ENCODE results near the gene AAMDC. TPM values are rescaled to one million over a fixed set of nuclear protein-coding genes. Genes with fewer than 3 reads are reported as not detected.
"Not testable (repeated sequence)": the region's sequence is repeated elsewhere in the genome, so short reads cannot be mapped to it uniquely, and the experiment has no call there.

The AAMDC gene
- total RNA-seq, 3 donors from 2014 or later (not counting 1 experiment from before 2014, with no cell fraction given), result 4.8 to 5.7 (median 5.4) TPM

DNA sequence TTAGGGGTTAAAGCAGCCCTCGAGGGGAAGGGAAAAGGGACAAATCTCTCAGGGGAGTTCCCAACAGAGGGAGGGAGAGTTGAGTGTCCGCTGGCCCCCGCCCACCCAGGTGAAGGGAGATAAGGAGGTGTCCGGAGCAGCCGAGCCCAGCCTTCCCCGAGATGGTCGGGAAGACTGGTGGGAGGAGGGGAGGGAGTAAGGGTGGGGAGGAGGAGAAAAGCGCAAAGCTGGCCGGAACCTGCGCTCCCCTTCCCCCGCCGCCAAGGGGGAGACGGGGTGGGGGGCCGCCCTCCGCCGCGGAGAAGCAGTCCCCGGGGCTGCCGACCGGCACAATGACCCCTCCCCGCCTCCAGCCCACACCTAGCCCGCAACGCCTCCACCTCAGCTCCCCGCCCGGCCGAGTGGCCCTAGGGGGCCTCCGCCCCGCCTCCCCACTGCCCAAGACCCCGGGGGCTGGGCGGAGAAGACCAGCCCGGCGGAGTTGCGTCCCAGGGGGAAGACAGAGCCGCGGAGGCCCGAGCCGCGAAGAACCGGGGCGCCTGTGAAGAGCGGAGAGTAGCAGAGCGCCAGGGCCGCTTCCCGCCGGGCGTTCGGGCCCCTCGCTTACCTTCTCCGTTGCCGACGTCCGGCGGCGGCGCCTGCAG lies 901 bp upstream of the AAMDC start:
- Mint-ChIP-seq H3K36me3 (no peaks in the 10 kb centered on the region), H3K4me3 (peak overlapping the region; percentile 100), H3K4me1 (peaks cover 43 to 51% of the 10 kb centered on the region in 2 donors), H3K9me3 (no peaks in the 10 kb centered on the region), H3K27me3 (ENCODE audit: low read depth in 2 of 2) (no peaks in the 10 kb centered on the region), H3K27ac (peak overlapping the region; percentile 92)
- Histone ChIP-seq H3K4me1 (ENCODE audit: control insufficient read depth, insufficient read depth, low read length) (peaks cover 13% of the 10 kb centered on the region), H3K36me3 (ENCODE audit: control insufficient read depth, insufficient read depth, low read length) (no peaks in the 10 kb centered on the region), H3K27me3 (ENCODE audit: control insufficient read depth, insufficient read depth, low read length) (no peaks in the 10 kb centered on the region), H3K4me3 (ENCODE audit: low read length) (peak overlapping the region; percentile 97), H3K27ac (ENCODE audit: low read length) (peak overlapping the region; percentile 94), H3K9me3 (ENCODE audit: control insufficient read depth, insufficient read depth, low read length) (peaks cover under 1% of the 10 kb centered on the region)
- TF ChIP-seq CTCF (IDR thresholded peaks at IDR 0.05), result no peak
- under 1% methylated on average over 55 of the region's 55 CpGs for WGBS (ENCODE audit: insufficient coverage)
- intact Hi-C loops (cut with micrococcal nuclease), result loop anchor here (1.0 kb wide), 1 partner anchor 174 kb away; the partner anchor contains the start of gene INTS4
- peak; percentile 45 to 60 for DNase-seq
- peak; percentile 1 to 4 (median 3) for ATAC-seq

- no peak for ATAC-seq
- no peaks in the 10 kb centered on the region for H3K27me3 ChIP-seq (ENCODE audit: control insufficient read depth, insufficient read depth, low read length)
- peaks cover 13% of the 10 kb centered on the region for H3K4me1 ChIP-seq (ENCODE audit: control insufficient read depth, insufficient read depth, low read length)
- Mint-ChIP-seq H3K4me3 (peak overlapping the region; percentile 100), H3K9me3 (no peaks in the 10 kb centered on the region), H3K4me1 (peaks cover 37 to 43% of the 10 kb centered on the region in 2 donors), H3K27ac (peak overlapping the region; percentile 92), H3K27me3 (ENCODE audit: low read depth in 2 of 2) (no peaks in the 10 kb centered on the region), H3K36me3 (no peaks in the 10 kb centered on the region)
- no peak for TF ChIP-seq CTCF (IDR thresholded peaks at IDR 0.05)
- H3K27ac ChIP-seq (ENCODE audit: low read length), result no peak overlapping the region
- peak overlapping the region; percentile 97 for H3K4me3 ChIP-seq (ENCODE audit: low read length)
- H3K36me3 ChIP-seq (ENCODE audit: control insufficient read depth, insufficient read depth, low read length), result no peaks in the 10 kb centered on the region
- WGBS (ENCODE audit: insufficient coverage), result 2% methylated on average over 16 of the region's 16 CpGs
- intact Hi-C loops (cut with micrococcal nuclease), result no loop called here
- no peaks in the 10 kb centered on the region for H3K9me3 ChIP-seq (ENCODE audit: control insufficient read depth, insufficient read depth, low read length)
- DNase-seq, result peak in 1 of 2 donors; percentile 38
Observed at GRCh38 chr11:77821349-77821851, 456 bp downstream of the AAMDC start.

DNA sequence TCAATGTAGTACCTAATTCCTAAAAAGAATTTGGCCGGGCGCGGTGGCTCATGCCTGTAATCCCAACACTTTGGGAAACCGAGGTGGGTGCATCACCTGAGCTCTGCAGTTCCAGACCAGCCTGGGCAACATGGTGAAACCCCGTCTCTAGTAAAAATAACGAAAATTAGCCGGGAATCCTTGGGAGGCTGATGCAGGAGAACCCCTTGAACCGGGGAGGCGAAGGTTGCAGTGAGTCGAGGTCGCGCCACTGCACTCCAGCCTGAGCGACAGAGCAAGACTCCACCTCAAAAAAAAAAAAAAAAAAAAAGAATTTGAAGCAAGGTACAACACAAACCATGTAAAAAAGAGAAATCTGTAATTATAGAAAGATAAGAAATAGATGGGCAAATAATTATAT lies 1.2 kb downstream of the AAMDC start:
- H3K27ac ChIP-seq (ENCODE audit: low read length); intact Hi-C loops (cut with micrococcal nuclease); DNase-seq; ATAC-seq; H3K9me3 Mint-ChIP-seq; H3K9me3 ChIP-seq (ENCODE audit: control insufficient read depth, insufficient read depth, low read length); H3K4me3 ChIP-seq (ENCODE audit: low read length); H3K36me3 ChIP-seq (ENCODE audit: control insufficient read depth, insufficient read depth, low read length); H3K27ac Mint-ChIP-seq; H3K4me3 Mint-ChIP-seq; H3K27me3 ChIP-seq (ENCODE audit: control insufficient read depth, insufficient read depth, low read length); H3K36me3 Mint-ChIP-seq; H3K27me3 Mint-ChIP-seq (ENCODE audit: low read depth in 2 of 2): not testable (repeated sequence)
- 91% methylated on average over 10 of the region's 13 CpGs for WGBS (ENCODE audit: insufficient coverage)
- peaks cover 13% of the 10 kb centered on the region for H3K4me1 ChIP-seq (ENCODE audit: control insufficient read depth, insufficient read depth, low read length)
- H3K4me1 Mint-ChIP-seq, result peaks cover 31 to 35% of the 10 kb centered on the region in 2 donors

DNA sequence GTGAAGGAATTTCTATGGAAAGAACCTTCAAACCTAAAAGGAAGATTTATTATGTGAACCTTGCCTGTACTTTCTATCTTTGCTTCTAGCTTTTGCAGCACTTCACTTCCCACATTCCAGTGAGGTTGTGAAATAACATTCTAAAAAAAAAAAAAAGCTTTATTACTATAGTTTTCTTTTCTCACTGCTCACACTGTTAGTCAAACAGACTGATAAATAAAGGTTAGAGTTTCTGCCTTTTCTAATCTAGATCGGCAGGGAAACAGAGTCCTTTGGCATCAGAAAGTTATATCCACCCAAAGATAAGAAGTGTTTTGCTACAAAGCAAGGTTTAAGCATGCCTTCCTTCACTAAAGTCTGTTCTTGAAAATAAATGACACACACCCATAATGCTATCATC lies 2.8 kb downstream of the AAMDC start:
- 0% methylated on average over 1 of the region's 1 CpG for WGBS (ENCODE audit: insufficient coverage)
- Mint-ChIP-seq H3K9me3 (no peaks in the 10 kb centered on the region), H3K27ac (no peak overlapping the region), H3K27me3 (ENCODE audit: low read depth in 2 of 2) (no peaks in the 10 kb centered on the region), H3K4me1 (peaks cover 20 to 23% of the 10 kb centered on the region in 2 donors), H3K4me3 (no peak overlapping the region), H3K36me3 (no peaks in the 10 kb centered on the region)
- ATAC-seq (no peak), DNase-seq (no peak)
- Histone ChIP-seq H3K27ac (ENCODE audit: low read length) (no peak overlapping the region), H3K4me3 (ENCODE audit: low read length) (no peak overlapping the region), H3K9me3 (ENCODE audit: control insufficient read depth, insufficient read depth, low read length) (no peaks in the 10 kb centered on the region), H3K36me3 (ENCODE audit: control insufficient read depth, insufficient read depth, low read length) (no peaks in the 10 kb centered on the region), H3K4me1 (ENCODE audit: control insufficient read depth, insufficient read depth, low read length) (peaks cover 8% of the 10 kb centered on the region), H3K27me3 (ENCODE audit: control insufficient read depth, insufficient read depth, low read length) (no peaks in the 10 kb centered on the region)
- intact Hi-C loops (cut with micrococcal nuclease), result no loop called here
- no peak for TF ChIP-seq CTCF (IDR thresholded peaks at IDR 0.05)

Data from natural killer cell (primary cell).